ENCODE results near the gene LNPK. TPM values are rescaled to one million over a fixed set of nuclear protein-coding genes. Genes with fewer than 3 reads are reported as not detected.

LNPK gene
- total and polyA plus RNA-seq, 2 experiments from 2014 or later = 5.4 to 8.1 TPM

- H3K36me3 ChIP-seq (ENCODE audit: insufficient read depth) = no peaks in the 10 kb centered on the region
- DNase-seq (ENCODE audit: low spot score) = no peak
- no peak overlapping the region; the same call in none of the 2 replicates for H2AFZ ChIP-seq
- no peaks in the 10 kb centered on the region for H3K9me3 Mint-ChIP-seq
- peaks cover 2% of the 10 kb centered on the region for H3K27me3 Mint-ChIP-seq (ENCODE audit: insufficient read depth, low read depth, poor library complexity)
- ATAC-seq = no peak
- no peaks in the 10 kb centered on the region for H3K4me1 ChIP-seq (ENCODE audit: insufficient read depth)
- TF ChIP-seq EZH2 (IDR thresholded peaks at IDR 0.05; ENCODE audit: low read depth, unreplicated experiment) (no peak), CREB1 (CRISPR knock-in tag; IDR thresholded peaks at IDR 0.05; ENCODE audit: low read depth) (no peak), STAT1 (IDR thresholded peaks at IDR 0.05; ENCODE audit: unreplicated experiment) (no peak), ZNF462 (CRISPR knock-in tag; IDR thresholded peaks at IDR 0.05) (no peak), ZNF331 (CRISPR knock-in tag; IDR thresholded peaks at IDR 0.05; ENCODE audit: low read depth) (no peak), JUNB (IDR thresholded peaks at IDR 0.05; ENCODE audit: unreplicated experiment) (no peak), ZNF114 (CRISPR knock-in tag; IDR thresholded peaks at IDR 0.05) (no peak), EZH2phosphoT487 (IDR thresholded peaks at IDR 0.05; ENCODE audit: unreplicated experiment) (no peak), NANOG (IDR thresholded peaks at IDR 0.05; ENCODE audit: borderline replicate concordance) (no peak), POLR2AphosphoS5 (IDR thresholded peaks at IDR 0.05; ENCODE audit: low read depth) (no peak)
- TF ChIP-seq, protein P1, sequence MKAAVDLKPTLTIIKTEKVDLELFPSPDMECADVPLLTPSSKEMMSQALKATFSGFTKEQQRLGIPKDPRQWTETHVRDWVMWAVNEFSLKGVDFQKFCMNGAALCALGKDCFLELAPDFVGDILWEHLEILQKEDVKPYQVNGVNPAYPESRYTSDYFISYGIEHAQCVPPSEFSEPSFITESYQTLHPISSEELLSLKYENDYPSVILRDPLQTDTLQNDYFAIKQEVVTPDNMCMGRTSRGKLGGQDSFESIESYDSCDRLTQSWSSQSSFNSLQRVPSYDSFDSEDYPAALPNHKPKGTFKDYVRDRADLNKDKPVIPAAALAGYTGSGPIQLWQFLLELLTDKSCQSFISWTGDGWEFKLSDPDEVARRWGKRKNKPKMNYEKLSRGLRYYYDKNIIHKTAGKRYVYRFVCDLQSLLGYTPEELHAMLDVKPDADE (IDR thresholded peaks at IDR 0.05) = no peak
- TF ChIP-seq, protein P2, sequence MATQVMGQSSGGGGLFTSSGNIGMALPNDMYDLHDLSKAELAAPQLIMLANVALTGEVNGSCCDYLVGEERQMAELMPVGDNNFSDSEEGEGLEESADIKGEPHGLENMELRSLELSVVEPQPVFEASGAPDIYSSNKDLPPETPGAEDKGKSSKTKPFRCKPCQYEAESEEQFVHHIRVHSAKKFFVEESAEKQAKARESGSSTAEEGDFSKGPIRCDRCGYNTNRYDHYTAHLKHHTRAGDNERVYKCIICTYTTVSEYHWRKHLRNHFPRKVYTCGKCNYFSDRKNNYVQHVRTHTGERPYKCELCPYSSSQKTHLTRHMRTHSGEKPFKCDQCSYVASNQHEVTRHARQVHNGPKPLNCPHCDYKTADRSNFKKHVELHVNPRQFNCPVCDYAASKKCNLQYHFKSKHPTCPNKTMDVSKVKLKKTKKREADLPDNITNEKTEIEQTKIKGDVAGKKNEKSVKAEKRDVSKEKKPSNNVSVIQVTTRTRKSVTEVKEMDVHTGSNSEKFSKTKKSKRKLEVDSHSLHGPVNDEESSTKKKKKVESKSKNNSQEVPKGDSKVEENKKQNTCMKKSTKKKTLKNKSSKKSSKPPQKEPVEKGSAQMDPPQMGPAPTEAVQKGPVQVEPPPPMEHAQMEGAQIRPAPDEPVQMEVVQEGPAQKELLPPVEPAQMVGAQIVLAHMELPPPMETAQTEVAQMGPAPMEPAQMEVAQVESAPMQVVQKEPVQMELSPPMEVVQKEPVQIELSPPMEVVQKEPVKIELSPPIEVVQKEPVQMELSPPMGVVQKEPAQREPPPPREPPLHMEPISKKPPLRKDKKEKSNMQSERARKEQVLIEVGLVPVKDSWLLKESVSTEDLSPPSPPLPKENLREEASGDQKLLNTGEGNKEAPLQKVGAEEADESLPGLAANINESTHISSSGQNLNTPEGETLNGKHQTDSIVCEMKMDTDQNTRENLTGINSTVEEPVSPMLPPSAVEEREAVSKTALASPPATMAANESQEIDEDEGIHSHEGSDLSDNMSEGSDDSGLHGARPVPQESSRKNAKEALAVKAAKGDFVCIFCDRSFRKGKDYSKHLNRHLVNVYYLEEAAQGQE (IDR thresholded peaks at IDR 0.05; ENCODE audit: unreplicated experiment) = no peak
- TF ChIP-seq, protein P3, sequence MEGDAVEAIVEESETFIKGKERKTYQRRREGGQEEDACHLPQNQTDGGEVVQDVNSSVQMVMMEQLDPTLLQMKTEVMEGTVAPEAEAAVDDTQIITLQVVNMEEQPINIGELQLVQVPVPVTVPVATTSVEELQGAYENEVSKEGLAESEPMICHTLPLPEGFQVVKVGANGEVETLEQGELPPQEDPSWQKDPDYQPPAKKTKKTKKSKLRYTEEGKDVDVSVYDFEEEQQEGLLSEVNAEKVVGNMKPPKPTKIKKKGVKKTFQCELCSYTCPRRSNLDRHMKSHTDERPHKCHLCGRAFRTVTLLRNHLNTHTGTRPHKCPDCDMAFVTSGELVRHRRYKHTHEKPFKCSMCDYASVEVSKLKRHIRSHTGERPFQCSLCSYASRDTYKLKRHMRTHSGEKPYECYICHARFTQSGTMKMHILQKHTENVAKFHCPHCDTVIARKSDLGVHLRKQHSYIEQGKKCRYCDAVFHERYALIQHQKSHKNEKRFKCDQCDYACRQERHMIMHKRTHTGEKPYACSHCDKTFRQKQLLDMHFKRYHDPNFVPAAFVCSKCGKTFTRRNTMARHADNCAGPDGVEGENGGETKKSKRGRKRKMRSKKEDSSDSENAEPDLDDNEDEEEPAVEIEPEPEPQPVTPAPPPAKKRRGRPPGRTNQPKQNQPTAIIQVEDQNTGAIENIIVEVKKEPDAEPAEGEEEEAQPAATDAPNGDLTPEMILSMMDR (conservative IDR thresholded peaks at IDR 0.05; ENCODE audit: low read depth in 2 of 2) = no peak
- no peak overlapping the region for H3K4me3 Mint-ChIP-seq
- no peaks in the 10 kb centered on the region for H3K79me2 ChIP-seq (replicated peaks; ENCODE audit: insufficient read depth)
- no peak overlapping the region for H3K27ac Mint-ChIP-seq
- no peaks in the 10 kb centered on the region for H3K4me1 Mint-ChIP-seq
- H3K9me2 ChIP-seq (ENCODE audit: insufficient read depth) = no peaks in the 10 kb centered on the region
- H3K4me3 ChIP-seq = no peak overlapping the region
- no peaks in the 10 kb centered on the region for H3F3A ChIP-seq (replicated peaks; ENCODE audit: low read depth)
- 0 out of 2 replicates have a peak, but pooled peaks cover 4% of the 10 kb centered on the region for H4K20me1 ChIP-seq (replicated peaks; ENCODE audit: insufficient read depth)
- H3K27ac ChIP-seq (ENCODE audit: low read depth) = no peak overlapping the region
- no peaks in the 10 kb centered on the region for H3K36me3 Mint-ChIP-seq (ENCODE audit: low read depth)
- peaks cover 6% of the 10 kb centered on the region for H3K27me3 ChIP-seq (ENCODE audit: insufficient read depth)
- H3K4me2 ChIP-seq = no peak overlapping the region
These were observed 7.4 kb upstream of the LNPK start for GRCh38 chr2:176009445-176009844.
